Kidney (tissue), 14 donors: ENCODE results near the gene CDK16. TPM values are rescaled to one million over a fixed set of nuclear protein-coding genes. Genes with fewer than 3 reads are reported as not detected.

Source experiments
- DNase-seq, 5 donors: peaks; one replicate each; pipeline ENCODE4 v3.0.0-alpha.2; 2013 to 2020
- FAIRE-seq: peaks from 2 replicates; lab custom pipeline; 2012; peaks lifted over from hg19 to GRCh38; lab: Jason Lieb, UNC
- H3K27ac ChIP-seq, 2 donors: one replicate each; pipeline ENCODE4 v1.7.0; 2013; ENCODE audit warnings: low read depth in 2 of 2, low read length in 2 of 2, inconsistent platforms in 1 of 2
- H3K27me3 ChIP-seq: one replicate; pipeline ENCODE4 v1.7.1; 2013; ENCODE audit warnings: low read length, inconsistent platforms; ENCODE audit not compliant: control insufficient read depth, insufficient read depth
- H3K36me3 ChIP-seq, 3 donors: one replicate each; pipeline versions ENCODE4 v1.7.0 to v1.7.1; 2013; ENCODE audit warnings: low read length in 3 of 3, control low read depth in 1 of 3, inconsistent platforms in 1 of 3; ENCODE audit not compliant: insufficient read depth in 3 of 3, control insufficient read depth in 2 of 3
- H3K4me1 ChIP-seq, 3 donors: one replicate each; pipeline versions ENCODE4 v1.7.0 to v1.7.1; 2013; ENCODE audit warnings: low read length in 3 of 3, inconsistent platforms in 1 of 3, low read depth in 1 of 3; ENCODE audit not compliant: control insufficient read depth in 2 of 3, insufficient read depth in 2 of 3
- H3K4me3 ChIP-seq, 3 donors: one replicate each; pipeline versions ENCODE4 v1.7.0 to v1.8.1; 2013; ENCODE audit warnings: low read length in 3 of 3, control low read depth in 1 of 3, inconsistent platforms in 1 of 3
- H3K9ac ChIP-seq, 3 donors: one replicate each; pipeline versions ENCODE4 v1.7.0 to v1.7.1; 2013; ENCODE audit warnings: low read length in 3 of 3, control low read depth in 1 of 3, inconsistent platforms in 1 of 3
- H3K9me3 ChIP-seq, 3 donors: one replicate each; pipeline versions ENCODE4 v1.7.0 to v1.7.1; 2013; ENCODE audit warnings: low read length in 3 of 3, control low read depth in 1 of 3, inconsistent platforms in 1 of 3; ENCODE audit not compliant: control insufficient read depth in 2 of 3, insufficient read depth in 1 of 3
- CTCF ChIP-seq: IDR thresholded peaks from 3 replicates; pipeline ENCODE4 v1.5.1; 2012; ENCODE audit warnings: mild to moderate bottlenecking, moderate library complexity, borderline replicate concordance; ENCODE audit not compliant: insufficient read depth; ENCODE audit errors: extremely low read depth
- intact Hi-C: fragments of 100-400 bp; cut with DNase I; formaldehyde crosslinking; loops from one replicate; pipeline ENCODE4 v1.11.1; 2022
- polyA plus RNA-seq: library from polyadenylated mRNA; stranded (reverse); fragments of 350-450 nt; fragmentation: Illumina TruSeq; extraction: RNeasy Lipid Tissue Mini Kit (QIAGEN cat#74804); gene quantifications from one replicate; pipeline ENCODE4 v1.2.3, GENCODE V29; 2014; ENCODE audit warnings: low read depth, low replicate concordance; ENCODE audit not compliant: insufficient read depth
- total RNA-seq: library from RNA; stranded (reverse); fragmentation: NEBNext Ultra II Directional; extraction: Animal tissue kit (Norgen Biotek cat#: 25700); gene quantifications from one replicate; pipeline ENCODE4 v1.2.1, GENCODE V29; 2021
- donor health status: control.
- donor health status: control.
- donor health status: control.
- donor health status: control.
- donor health status: control.
- donor health status: DM: yes; HTN: yes; CAD: no.
- donor health status: Normal renal cell carcinoma (clear cell type).

The CDK16 gene
- total and polyA plus RNA-seq, 2 donors from 2014 or later, result 89.1 to 96.1 TPM

- FAIRE-seq, result no peak
- H3K9ac ChIP-seq, result no peak overlapping the region
- TF ChIP-seq CTCF, result no peak
- H3K4me1 ChIP-seq, result no peaks in the 10 kb centered on the region
- H3K36me3 ChIP-seq, result peaks cover 11 to 17% (median 13%) of the 10 kb centered on the region in 3 donors
- no peaks in the 10 kb centered on the region for H3K9me3 ChIP-seq
- peak in 1 of 5 donors; percentile 21 for DNase-seq
- no peak overlapping the region for H3K4me3 ChIP-seq
- peaks cover 5% of the 10 kb centered on the region for H3K27me3 ChIP-seq
- intact Hi-C loops, result no loop called here
- no peak overlapping the region for H3K27ac ChIP-seq
These were observed 23.8 kb downstream of the CDK16 start for GRCh38 chrX:47242321-47242720.

- no peak overlapping the region for H3K4me3 ChIP-seq
- TF ChIP-seq CTCF, result no peak
- DNase-seq, result peak in 1 of 5 donors; percentile 43
- no peak overlapping the region for H3K9ac ChIP-seq
- H3K27ac ChIP-seq, result no peak overlapping the region
- peaks cover 5% of the 10 kb centered on the region for H3K27me3 ChIP-seq
- FAIRE-seq, result no peak
- no peaks in the 10 kb centered on the region for H3K9me3 ChIP-seq
- H3K36me3 ChIP-seq, result peaks cover 11 to 17% (median 13%) of the 10 kb centered on the region in 3 donors
- no peaks in the 10 kb centered on the region for H3K4me1 ChIP-seq
- intact Hi-C loops, result no loop called here
These were observed 24.9 kb downstream of the CDK16 start for GRCh38 chrX:47243351-47243750.

GRCh38 chrX:47244676-47245075 is 26.2 kb downstream of the CDK16 start:
- DNase-seq (peak in 1 of 5 donors; percentile 25), FAIRE-seq (no peak)
- H3K36me3 ChIP-seq, result peaks cover 6 to 13% (median 11%) of the 10 kb centered on the region in 3 donors
- no peak overlapping the region for H3K4me3 ChIP-seq
- no peak for TF ChIP-seq CTCF
- H3K9me3 ChIP-seq, result no peaks in the 10 kb centered on the region
- no peaks in the 10 kb centered on the region for H3K27me3 ChIP-seq
- intact Hi-C loops, result no loop called here
- no peak overlapping the region for H3K27ac ChIP-seq
- no peak overlapping the region for H3K9ac ChIP-seq
- H3K4me1 ChIP-seq, result no peaks in the 10 kb centered on the region

GRCh38 chrX:47245156-47245555 is 26.7 kb downstream of the CDK16 start:
- no peak for TF ChIP-seq CTCF

More at GRCh38 chrX:47245156-47245555, 26.7 kb downstream of the CDK16 start:
- intact Hi-C loops, result no loop called here
- Histone ChIP-seq H3K9me3 (no peaks in the 10 kb centered on the region), H3K9ac (no peak overlapping the region), H3K4me1 (no peaks in the 10 kb centered on the region), H3K36me3 (peaks cover 4 to 13% (median 10%) of the 10 kb centered on the region in 3 donors), H3K27ac (no peak overlapping the region), H3K27me3 (no peaks in the 10 kb centered on the region), H3K4me3 (no peak overlapping the region)
- FAIRE-seq (no peak), DNase-seq (no peak)
